ENCODE data around the gene SLC6A20.
A peak's percentile ranks its signal among the peaks of the same experiment; 100 is the strongest.

SLC6A20 gene

DNA sequence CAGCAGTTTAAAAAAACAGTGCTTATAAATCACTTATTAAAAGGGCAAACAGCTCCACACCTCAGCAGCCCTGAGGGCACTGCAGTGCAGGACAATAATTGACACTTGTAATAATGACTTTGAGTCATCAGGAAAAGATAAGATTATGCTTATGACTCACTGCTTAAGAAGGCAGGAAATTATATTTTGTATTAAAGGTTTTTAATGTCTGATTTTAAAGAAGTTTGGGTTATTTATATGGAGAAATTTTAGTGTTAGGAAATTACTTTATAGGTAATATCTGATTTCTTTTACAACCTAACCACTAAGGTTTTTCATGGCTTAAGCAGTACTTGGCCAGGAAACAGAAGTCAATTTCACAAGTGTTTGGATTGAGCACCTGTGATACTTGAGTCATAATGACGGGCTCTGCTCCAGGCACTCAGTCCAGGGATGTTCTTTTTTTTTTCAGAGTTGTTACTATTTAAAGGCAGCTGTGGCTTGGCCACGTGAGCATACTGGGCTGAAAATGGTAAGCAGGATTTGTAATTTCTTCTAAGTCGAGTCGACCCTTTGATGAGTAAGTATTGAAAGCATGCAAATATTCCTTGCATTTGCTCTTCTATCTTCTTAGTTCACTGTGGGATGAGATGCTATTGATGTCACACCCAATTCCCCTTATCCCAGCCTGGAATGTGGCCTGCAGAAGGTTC is 21.6 kb upstream of the SLC6A20 start:
- ATAC-seq (replicated peaks) (peak; percentile 45 to 70), DNase-seq (no peak)
- Mint-ChIP-seq H3K4me3 (no peak overlapping the region), H3K27ac (no peak overlapping the region), H3K36me3 (peaks cover 9 to 22% of the 10 kb centered on the region in 2 donors), H3K9me3 (no peaks in the 10 kb centered on the region), H3K4me1 (peaks cover 3 to 13% of the 10 kb centered on the region in 2 donors), H3K27me3 (no peaks in the 10 kb centered on the region)

GRCh38 chr3:45816544-45816943 is 20.2 kb upstream of the SLC6A20 start:
- H3K27me3 Mint-ChIP-seq = no peaks in the 10 kb centered on the region
- peaks cover 3 to 13% of the 10 kb centered on the region in 2 donors for H3K4me1 Mint-ChIP-seq
- DNase-seq = no peak
- no peak overlapping the region for H3K27ac Mint-ChIP-seq
- ATAC-seq (replicated peaks) = no peak
- no peak overlapping the region for H3K4me3 Mint-ChIP-seq
- H3K36me3 Mint-ChIP-seq = peaks cover 6 to 15% of the 10 kb centered on the region in 2 donors
- H3K9me3 Mint-ChIP-seq = no peaks in the 10 kb centered on the region

DNA sequence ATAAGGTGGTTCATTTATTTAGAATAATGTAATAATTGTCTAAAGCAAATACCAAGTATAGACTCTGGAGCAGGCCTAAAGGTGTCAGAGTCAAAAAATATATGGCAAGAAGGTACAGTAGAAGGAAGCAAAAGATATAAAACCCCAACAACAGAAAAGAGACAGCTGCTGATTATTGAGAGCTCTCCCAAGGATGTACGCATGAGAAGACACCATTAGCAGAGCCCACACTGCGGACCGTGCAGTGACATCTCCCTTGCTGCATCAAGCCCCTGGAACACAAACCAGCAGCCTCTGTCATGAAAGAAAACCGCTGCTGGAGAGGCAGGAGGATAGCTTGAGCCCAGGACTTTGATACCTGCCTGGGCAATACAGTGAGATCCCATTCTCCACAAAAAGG is 18.0 kb upstream of the SLC6A20 start:
- Mint-ChIP-seq H3K9me3 (no peaks in the 10 kb centered on the region), H3K4me3 (no peak overlapping the region), H3K27me3 (no peaks in the 10 kb centered on the region), H3K36me3 (peaks cover 5% of the 10 kb centered on the region in 2 donors), H3K4me1 (peaks cover 3 to 13% of the 10 kb centered on the region in 2 donors), H3K27ac (no peak overlapping the region)
- ATAC-seq (replicated peaks) = no peak
- DNase-seq = no peak

DNA sequence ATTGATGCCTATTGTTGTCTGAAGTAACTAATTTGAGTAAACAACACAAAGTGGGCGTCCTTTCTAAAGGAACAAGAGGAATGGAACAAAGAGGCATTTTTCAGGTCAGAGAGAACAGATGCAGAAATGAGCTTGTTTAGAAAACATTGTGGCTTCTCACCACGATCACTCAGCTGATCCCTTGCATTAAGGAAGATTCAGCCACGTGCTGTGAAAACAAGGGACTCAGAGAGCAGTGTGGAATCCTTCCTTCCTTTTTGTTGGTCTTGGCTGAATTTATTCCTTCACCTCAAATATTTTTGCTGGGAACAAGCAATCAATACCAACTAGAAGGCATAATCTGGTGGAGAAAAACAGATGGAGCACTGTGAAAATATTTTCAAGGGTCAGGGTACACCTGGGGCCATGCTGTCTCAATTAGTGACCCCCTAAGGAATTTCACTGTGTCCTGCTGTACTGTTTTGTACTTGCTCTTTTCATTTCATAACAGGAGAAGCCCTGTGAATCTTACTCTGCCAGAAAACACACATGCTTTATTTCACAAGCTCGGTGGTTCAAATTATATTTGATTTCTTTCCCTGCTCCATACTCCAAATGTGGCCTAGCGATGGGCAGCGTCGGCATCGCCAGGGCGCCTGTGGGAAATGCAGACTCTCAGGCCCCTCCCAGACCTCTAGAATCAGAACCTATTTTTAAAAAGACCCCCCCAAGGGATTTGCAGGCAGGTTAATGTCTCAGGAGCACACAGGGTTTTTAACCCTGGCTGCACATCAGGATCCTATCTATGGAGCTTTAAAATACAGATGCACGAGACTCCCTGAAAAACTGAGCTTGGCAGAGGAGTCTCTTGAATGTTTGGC is 11.6 kb upstream of the SLC6A20 start:
- DNase-seq = no peak
- no peaks in the 10 kb centered on the region for H3K27me3 Mint-ChIP-seq
- no peak overlapping the region for H3K4me3 Mint-ChIP-seq
- peaks cover 1 to 11% of the 10 kb centered on the region in 2 donors for H3K36me3 Mint-ChIP-seq
- H3K9me3 Mint-ChIP-seq = no peaks in the 10 kb centered on the region
- no peaks in the 10 kb centered on the region for H3K4me1 Mint-ChIP-seq
- no peak for ATAC-seq (replicated peaks)
- no peak overlapping the region for H3K27ac Mint-ChIP-seq

GRCh38 chr3:45807133-45807532 is 10.8 kb upstream of the SLC6A20 start:
- peaks cover 1 to 11% of the 10 kb centered on the region in 2 donors for H3K36me3 Mint-ChIP-seq
- ATAC-seq (replicated peaks) = no peak
- no peaks in the 10 kb centered on the region for H3K9me3 Mint-ChIP-seq
- no peak overlapping the region for H3K4me3 Mint-ChIP-seq
- no peaks in the 10 kb centered on the region for H3K27me3 Mint-ChIP-seq
- H3K27ac Mint-ChIP-seq = no peak overlapping the region
- DNase-seq = no peak
- no peaks in the 10 kb centered on the region for H3K4me1 Mint-ChIP-seq

GRCh38 chr3:45806072-45806471 is 9.7 kb upstream of the SLC6A20 start:
- ATAC-seq (replicated peaks) (no peak), DNase-seq (no peak)
- Mint-ChIP-seq H3K4me1 (no peaks in the 10 kb centered on the region), H3K36me3 (peaks cover under 1 to 7% of the 10 kb centered on the region in 2 donors), H3K27me3 (no peaks in the 10 kb centered on the region), H3K4me3 (no peak overlapping the region), H3K9me3 (no peaks in the 10 kb centered on the region), H3K27ac (no peak overlapping the region)

DNA sequence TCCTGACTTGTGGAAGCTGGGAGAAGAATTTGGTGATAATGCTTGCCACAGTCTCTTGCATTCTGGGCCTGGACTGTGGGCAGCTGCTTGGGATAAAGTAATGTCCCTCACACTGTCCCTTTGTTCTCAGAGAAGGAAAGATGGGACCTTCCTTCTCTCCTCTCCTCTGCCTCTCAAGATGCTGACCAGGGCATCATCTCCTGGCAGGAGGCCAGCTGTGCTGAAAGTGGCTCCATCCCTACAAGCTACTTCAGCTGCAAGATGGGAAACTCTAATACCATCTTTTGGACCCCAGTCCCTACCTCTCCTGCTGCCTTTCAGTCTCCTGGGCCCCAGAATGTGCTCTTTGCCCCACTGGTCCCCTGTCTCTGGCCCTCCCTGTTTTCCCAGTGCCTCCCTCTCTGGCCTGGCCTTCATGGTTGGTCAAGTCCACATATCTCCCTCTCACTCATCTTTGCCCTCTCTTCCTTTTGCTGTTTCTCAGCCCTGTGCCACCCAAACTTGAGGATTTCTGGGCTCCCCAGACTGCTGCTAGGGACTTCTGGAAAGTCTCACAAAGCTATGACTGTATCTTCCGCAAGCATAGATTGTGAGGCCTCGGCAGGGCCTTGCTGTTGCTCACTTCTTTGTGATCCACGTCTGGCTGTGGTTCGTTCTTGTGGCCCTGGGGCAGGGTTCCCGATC is 7.1 kb upstream of the SLC6A20 start:
- ATAC-seq (replicated peaks) = no peak
- no peak overlapping the region for H3K27ac Mint-ChIP-seq
- H3K36me3 Mint-ChIP-seq = peaks cover 0 to 6% of the 10 kb centered on the region in 2 donors
- no peaks in the 10 kb centered on the region for H3K9me3 Mint-ChIP-seq
- no peaks in the 10 kb centered on the region for H3K4me1 Mint-ChIP-seq
- H3K27me3 Mint-ChIP-seq = peaks cover 13 to 19% of the 10 kb centered on the region in 2 donors
- no peak for DNase-seq
- H3K4me3 Mint-ChIP-seq = no peak overlapping the region

DNA sequence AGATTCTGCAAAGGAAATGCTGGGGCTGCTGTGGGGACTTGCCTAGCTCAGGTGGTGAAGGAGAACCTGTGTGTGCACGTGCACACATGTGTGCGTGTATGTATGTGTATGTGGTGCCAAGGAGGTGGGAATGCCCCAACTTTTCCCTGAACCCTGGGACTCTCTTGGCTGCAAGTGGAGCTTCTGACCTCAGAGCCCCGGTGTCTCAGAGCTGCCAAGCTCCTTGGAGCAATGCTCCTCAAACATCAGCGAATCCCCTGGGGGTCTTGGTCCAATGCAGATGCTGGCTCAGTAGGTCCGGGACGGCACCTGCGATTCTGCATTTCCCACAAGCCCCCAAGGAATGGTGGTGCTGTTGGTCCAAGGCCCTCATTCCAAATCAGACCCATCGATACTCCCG is 5.8 kb upstream of the SLC6A20 start:
- no peak overlapping the region for H3K4me3 Mint-ChIP-seq
- no peak for DNase-seq
- H3K36me3 Mint-ChIP-seq = peaks cover 0 to 6% of the 10 kb centered on the region in 2 donors
- H3K27ac Mint-ChIP-seq = no peak overlapping the region
- ATAC-seq (replicated peaks) = no peak
- no peaks in the 10 kb centered on the region for H3K9me3 Mint-ChIP-seq
- no peaks in the 10 kb centered on the region for H3K4me1 Mint-ChIP-seq
- peaks cover 25 to 29% of the 10 kb centered on the region in 2 donors for H3K27me3 Mint-ChIP-seq

- Mint-ChIP-seq H3K27ac (no peak overlapping the region), H3K4me3 (no peak overlapping the region), H3K36me3 (peaks cover 0 to 5% of the 10 kb centered on the region in 2 donors), H3K27me3 (peaks cover 39 to 42% of the 10 kb centered on the region in 2 donors), H3K9me3 (no peaks in the 10 kb centered on the region), H3K4me1 (peaks cover 5 to 12% of the 10 kb centered on the region in 2 donors)
- no peak for DNase-seq
- ATAC-seq (replicated peaks) = no peak
These were observed 4.3 kb upstream of the SLC6A20 start for GRCh38 chr3:45800611-45801010.

GRCh38 chr3:45799586-45799985 is 3.2 kb upstream of the SLC6A20 start:
- no peak for DNase-seq
- peaks cover 7 to 17% of the 10 kb centered on the region in 2 donors for H3K4me1 Mint-ChIP-seq
- peaks cover 46 to 47% of the 10 kb centered on the region in 2 donors for H3K27me3 Mint-ChIP-seq
- no peak overlapping the region for H3K27ac Mint-ChIP-seq
- H3K4me3 Mint-ChIP-seq = no peak overlapping the region
- ATAC-seq (replicated peaks) = no peak
- no peaks in the 10 kb centered on the region for H3K9me3 Mint-ChIP-seq
- H3K36me3 Mint-ChIP-seq = no peaks in the 10 kb centered on the region

DNA sequence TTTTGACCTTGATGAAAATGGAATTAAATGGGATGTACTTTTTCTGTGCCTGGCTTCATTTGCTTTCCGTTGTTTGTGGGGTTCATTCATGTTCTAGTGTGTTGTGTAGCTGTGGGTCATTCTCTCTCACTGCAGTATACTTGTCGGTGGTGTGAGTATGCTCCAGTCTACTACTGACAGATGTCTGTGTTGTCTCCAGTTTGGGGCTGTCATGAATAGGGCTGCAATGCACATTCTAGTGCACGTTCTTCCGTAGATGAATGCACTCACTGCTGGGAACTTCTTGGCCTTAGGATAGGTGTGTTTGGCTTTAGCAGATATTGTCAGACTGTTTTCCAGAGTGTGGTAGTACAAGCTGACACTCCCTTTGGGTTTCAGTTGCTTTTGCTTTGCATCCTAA is 1.7 kb upstream of the SLC6A20 start:
- DNase-seq = no peak
- Mint-ChIP-seq H3K4me1 (peaks cover 9 to 17% of the 10 kb centered on the region in 2 donors), H3K27me3 (peaks cover 46 to 47% of the 10 kb centered on the region in 2 donors), H3K27ac (no peak overlapping the region), H3K36me3 (no peaks in the 10 kb centered on the region), H3K4me3 (no peak overlapping the region), H3K9me3 (no peaks in the 10 kb centered on the region)
- no peak for ATAC-seq (replicated peaks)

DNA sequence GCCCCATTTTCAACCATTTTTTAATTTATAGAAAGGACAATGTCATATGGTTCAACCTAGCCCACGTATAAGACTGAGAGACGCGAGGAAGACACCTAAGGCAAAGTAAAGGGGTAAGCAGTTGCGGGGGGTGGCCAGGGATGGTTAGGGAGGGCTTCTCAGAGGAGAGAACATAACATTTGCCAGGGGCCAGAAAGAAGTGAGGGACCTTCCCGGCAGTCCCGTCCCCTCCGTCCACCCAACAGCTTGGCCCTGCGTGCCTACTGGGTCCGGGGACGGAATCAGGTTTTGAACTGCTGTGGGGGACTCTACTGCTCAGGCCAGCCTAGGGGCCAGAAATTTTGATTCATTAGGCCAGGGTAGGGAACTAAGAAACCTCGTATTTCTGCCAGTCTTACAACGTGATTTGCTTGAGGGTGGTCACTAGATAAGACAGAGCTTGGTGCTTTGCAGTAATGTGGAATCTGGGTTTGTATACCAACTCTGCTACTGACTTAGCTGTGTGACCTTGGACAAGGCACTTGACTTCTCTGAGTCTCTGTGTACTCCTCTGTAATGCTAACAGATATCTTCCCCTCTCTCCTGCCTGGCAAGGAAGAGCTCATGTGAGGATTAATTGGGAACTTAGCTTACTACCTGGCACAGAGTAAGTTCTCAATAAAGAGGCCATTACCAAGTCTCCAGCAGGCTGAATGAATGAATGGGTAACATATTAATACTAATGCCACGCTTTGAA is 734 bp upstream of the SLC6A20 start:
- peaks cover 46 to 47% of the 10 kb centered on the region in 2 donors for H3K27me3 Mint-ChIP-seq
- H3K36me3 Mint-ChIP-seq = no peaks in the 10 kb centered on the region
- no peaks in the 10 kb centered on the region for H3K9me3 Mint-ChIP-seq
- DNase-seq (no peak), ATAC-seq (replicated peaks) (no peak)
- no peak overlapping the region for H3K27ac Mint-ChIP-seq
- peaks cover 9 to 21% of the 10 kb centered on the region in 2 donors for H3K4me1 Mint-ChIP-seq
- H3K4me3 Mint-ChIP-seq = peak overlapping the region; percentile 68 to 82

- peak overlapping the region; percentile 79 to 82 for H3K4me3 Mint-ChIP-seq
- H3K4me1 Mint-ChIP-seq = peaks cover 21 to 34% of the 10 kb centered on the region in 2 donors
- ATAC-seq (replicated peaks) (no peak), DNase-seq (no peak)
- peaks cover 45 to 46% of the 10 kb centered on the region in 2 donors for H3K27me3 Mint-ChIP-seq
- H3K36me3 Mint-ChIP-seq = peaks cover 0 to 4% of the 10 kb centered on the region in 2 donors
- H3K9me3 Mint-ChIP-seq = peaks cover under 1 to 4% of the 10 kb centered on the region in 2 donors
- no peak overlapping the region for H3K27ac Mint-ChIP-seq
These were observed 841 bp downstream of the SLC6A20 start for GRCh38 chr3:45795509-45795881.

GRCh38 chr3:45794660-45795059 is 1.7 kb downstream of the SLC6A20 start:
- ATAC-seq (replicated peaks) (no peak), DNase-seq (no peak)
- H3K27ac Mint-ChIP-seq = no peak overlapping the region
- H3K36me3 Mint-ChIP-seq = peaks cover 0 to 11% of the 10 kb centered on the region in 2 donors
- H3K4me3 Mint-ChIP-seq = no peak overlapping the region
- H3K27me3 Mint-ChIP-seq = peaks cover 39 to 45% of the 10 kb centered on the region in 2 donors
- peaks cover 6 to 11% of the 10 kb centered on the region in 2 donors for H3K9me3 Mint-ChIP-seq
- H3K4me1 Mint-ChIP-seq = peaks cover 22 to 34% of the 10 kb centered on the region in 2 donors

Measured in stimulated activated naive B cell treated with anti-CD40 and anti-IgM and Interleukin-4, amounts not matched to agents 10 μg/mL and 1 μg/mL and 100 μg/mL, for 72 hours (primary cell).